Endodermal cell (in vitro differentiated cells): ENCODE results near the gene CXCR3. TPM values are rescaled to one million over a fixed set of nuclear protein-coding genes. Genes with fewer than 3 reads are reported as not detected.
"Not testable (repeated sequence)": the region's sequence is repeated elsewhere in the genome, so short reads cannot be mapped to it uniquely, and the experiment has no call there.

Experiments used
- DNase-seq: peaks from one replicate; pipeline ENCODE4 v3.0.0-alpha.2; 2017
- H3K27ac ChIP-seq: 2 replicates; pipeline ENCODE4 v1.5.1; 2013; ENCODE audit warnings: mild to moderate bottlenecking, low read depth, low read length, moderate library complexity
- H3K27me3 ChIP-seq: 2 replicates; pipeline ENCODE4 v1.6.1; 2013; ENCODE audit warnings: mild to moderate bottlenecking, low read length, moderate library complexity; ENCODE audit not compliant: insufficient read depth, control insufficient read depth, poor library complexity, severe bottlenecking
- H3K36me3 ChIP-seq: 2 replicates; pipeline ENCODE4 v1.7.0; 2013; ENCODE audit warnings: mild to moderate bottlenecking, low read length, moderate library complexity; ENCODE audit not compliant: control insufficient read depth, insufficient read depth
- H3K4me1 ChIP-seq: one replicate; pipeline ENCODE4 v1.7.0; 2013; ENCODE audit warnings: low read length; ENCODE audit not compliant: control insufficient read depth, insufficient read depth
- H3K4me3 ChIP-seq: 2 replicates; pipeline ENCODE4 v1.5.1; 2013; ENCODE audit warnings: mild to moderate bottlenecking, low read length, moderate library complexity
- H3K9ac ChIP-seq: 2 replicates; pipeline ENCODE4 v1.6.1; 2013; ENCODE audit warnings: mild to moderate bottlenecking, low read length, moderate library complexity; ENCODE audit not compliant: poor library complexity, severe bottlenecking; ENCODE audit errors: extremely low read depth
- H3K9me3 ChIP-seq: 2 replicates; pipeline ENCODE4 v1.6.1; 2013; ENCODE audit warnings: mild to moderate bottlenecking, low read length, moderate library complexity; ENCODE audit not compliant: control insufficient read depth
- H3K27ac Mint-ChIP-seq: 2 replicates; pipeline ENCODE4 v1.8.0; 2020; ENCODE audit warnings: mixed read lengths
- H3K27me3 Mint-ChIP-seq: 2 replicates; pipeline ENCODE4 v1.8.0; 2021; ENCODE audit warnings: mild to moderate bottlenecking, mixed read lengths; ENCODE audit not compliant: insufficient read depth
- H3K36me3 Mint-ChIP-seq: 2 replicates; pipeline ENCODE4 v1.8.0; 2020; ENCODE audit warnings: low read depth, mixed read lengths
- H3K4me1 Mint-ChIP-seq: 2 replicates; pipeline ENCODE4 v1.8.0; 2020; ENCODE audit warnings: mixed read lengths
- H3K4me3 Mint-ChIP-seq: 2 replicates; pipeline ENCODE4 v1.8.0; 2020; ENCODE audit warnings: mild to moderate bottlenecking, moderate library complexity, mixed read lengths
- H3K9me3 Mint-ChIP-seq: 2 replicates; pipeline ENCODE4 v1.8.0; 2020; ENCODE audit warnings: mild to moderate bottlenecking, mixed read lengths
- CTCF ChIP-seq: fragments of 200-600 bp; sonication (generic); conservative IDR thresholded peaks from 2 replicates; pipeline ENCODE4 v1.5.0; 2021; ENCODE audit warnings: antibody characterized with exemption, mild to moderate bottlenecking
- WGBS, 2 experiments: methylation state at CpG; one replicate each; pipeline versions ENCODE4 v1.1.5 to v1.1.7; 2013; ENCODE audit warnings: missing lambda C conversion rate in 2 of 2, mixed read lengths in 1 of 2; ENCODE audit not compliant: insufficient coverage in 1 of 2, insufficient read length in 1 of 2; 5-methylcytosine and 5-hydroxymethylcytosine counted together
- total RNA-seq, 2 donors: library from RNA; stranded (reverse); fragmentation: NEBNext Ultra II Directional in 1 of 2; extraction: Animal tissue kit (Norgen Biotek cat#: 25700) in 1 of 2; gene quantifications; 2 replicates in 1 of 2; 3 replicates in 1 of 2; pipeline ENCODE4 v1.2.1, GENCODE V29; 2021

CXCR3 gene
- total RNA-seq, 2 donors from 2014 or later = not detected

GRCh38 chrX:71578253-71579135, 39.8 kb downstream of the CXCR3 start, which contains the start of gene GCNA:
Gene GCNA (plus strand): TSS chrX:71578437. CDS start chrX:71580822, 2,385 bp downstream.
- H3K36me3 Mint-ChIP-seq = peaks cover 58% of the 10 kb centered on the region
- no peak within 1 kb of the TSS for H3K27ac Mint-ChIP-seq
- no peaks in the 10 kb centered on the region for H3K27me3 Mint-ChIP-seq
- no peak for DNase-seq
- no peaks in the 10 kb centered on the region for H3K4me1 Mint-ChIP-seq
- H3K4me3 Mint-ChIP-seq = no peak within 1 kb of the TSS
- Histone ChIP-seq H3K27ac (no peak within 1 kb of the TSS), H3K27me3 (no peaks in the 10 kb centered on the region), H3K9me3 (no peaks in the 10 kb centered on the region), H3K4me1 (no peaks in the 10 kb centered on the region), H3K4me3 (no peak within 1 kb of the TSS), H3K36me3 (peaks cover 31% of the 10 kb centered on the region), H3K9ac (no peak within 1 kb of the TSS)
- 95 to 100% methylated on average over 4 to 29 of the region's 48 CpGs for WGBS, 2 experiments
- no peak for TF ChIP-seq CTCF
- peaks cover 42% of the 10 kb centered on the region for H3K9me3 Mint-ChIP-seq

- no peak overlapping the region for H3K27ac ChIP-seq
- no peak overlapping the region for H3K4me3 Mint-ChIP-seq
- no peak for TF ChIP-seq CTCF
- H3K27ac Mint-ChIP-seq = no peak overlapping the region
- no peak overlapping the region for H3K4me3 ChIP-seq
- no peaks in the 10 kb centered on the region for H3K27me3 Mint-ChIP-seq
- peaks cover 37% of the 10 kb centered on the region for H3K36me3 ChIP-seq
- peaks cover 43% of the 10 kb centered on the region for H3K9me3 Mint-ChIP-seq
- no peak for DNase-seq
- H3K36me3 Mint-ChIP-seq = peaks cover 64% of the 10 kb centered on the region
- H3K4me1 Mint-ChIP-seq = no peaks in the 10 kb centered on the region
- no peaks in the 10 kb centered on the region for H3K9me3 ChIP-seq
- no peaks in the 10 kb centered on the region for H3K4me1 ChIP-seq
- 98 to 100% methylated on average over 1 to 18 of the region's 24 CpGs for WGBS, 2 experiments
- H3K27me3 ChIP-seq = no peaks in the 10 kb centered on the region
- H3K9ac ChIP-seq = no peak overlapping the region
These were observed 40.6 kb downstream of the CXCR3 start for GRCh38 chrX:71577682-71578081.

- Histone ChIP-seq H3K9me3 (no peaks in the 10 kb centered on the region), H3K36me3 (peaks cover 52% of the 10 kb centered on the region), H3K4me3 (no peak overlapping the region), H3K27ac (no peak overlapping the region), H3K4me1 (no peaks in the 10 kb centered on the region), H3K9ac (no peak overlapping the region), H3K27me3 (no peaks in the 10 kb centered on the region)
- Mint-ChIP-seq H3K36me3 (peaks cover 75% of the 10 kb centered on the region), H3K4me1 (no peaks in the 10 kb centered on the region), H3K9me3 (peaks cover 56% of the 10 kb centered on the region), H3K4me3 (no peak overlapping the region), H3K27ac (no peak overlapping the region), H3K27me3 (no peaks in the 10 kb centered on the region)
- no peak for TF ChIP-seq CTCF
- WGBS, 2 experiments = 100% methylated on average over 2 of the region's 2 CpGs; no CpG with 5 or more reads in 1 of the 2 experiments
- DNase-seq = no peak
These were observed 44.7 kb downstream of the CXCR3 start for GRCh38 chrX:71573590-71573989.

GRCh38 chrX:71571390-71571789, 46.9 kb downstream of the CXCR3 start:
- H3K9me3 Mint-ChIP-seq = peaks cover 39% of the 10 kb centered on the region
- H3K4me3 Mint-ChIP-seq, DNase-seq: not testable (repeated sequence)

More at GRCh38 chrX:71571390-71571789, 46.9 kb downstream of the CXCR3 start:
- H3K9ac ChIP-seq, H3K4me3 ChIP-seq, H3K4me1 Mint-ChIP-seq, H3K27ac Mint-ChIP-seq, H3K27ac ChIP-seq, H3K27me3 Mint-ChIP-seq, H3K27me3 ChIP-seq, H3K9me3 ChIP-seq, H3K4me1 ChIP-seq: not testable (repeated sequence)
- 93 to 100% methylated on average over 3 to 7 of the region's 8 CpGs for WGBS, 2 experiments
- peaks cover 74% of the 10 kb centered on the region for H3K36me3 ChIP-seq
- H3K36me3 Mint-ChIP-seq = peaks cover 78% of the 10 kb centered on the region
